GM21360 (cell line): ENCODE results near the gene POMZP3.
"Not testable (repeated sequence)": the region's sequence is repeated elsewhere in the genome, so short reads cannot be mapped to it uniquely, and the experiment has no call there.

Experiments
- ATAC-seq: cut with Tn5 transposase; IDR thresholded peaks from one replicate; pipeline ENCODE4 v1.9.1; 2021; ENCODE audit warnings: mild to moderate bottlenecking, moderate library complexity; ENCODE audit not compliant: unreplicated experiment

Gene POMZP3

DNA sequence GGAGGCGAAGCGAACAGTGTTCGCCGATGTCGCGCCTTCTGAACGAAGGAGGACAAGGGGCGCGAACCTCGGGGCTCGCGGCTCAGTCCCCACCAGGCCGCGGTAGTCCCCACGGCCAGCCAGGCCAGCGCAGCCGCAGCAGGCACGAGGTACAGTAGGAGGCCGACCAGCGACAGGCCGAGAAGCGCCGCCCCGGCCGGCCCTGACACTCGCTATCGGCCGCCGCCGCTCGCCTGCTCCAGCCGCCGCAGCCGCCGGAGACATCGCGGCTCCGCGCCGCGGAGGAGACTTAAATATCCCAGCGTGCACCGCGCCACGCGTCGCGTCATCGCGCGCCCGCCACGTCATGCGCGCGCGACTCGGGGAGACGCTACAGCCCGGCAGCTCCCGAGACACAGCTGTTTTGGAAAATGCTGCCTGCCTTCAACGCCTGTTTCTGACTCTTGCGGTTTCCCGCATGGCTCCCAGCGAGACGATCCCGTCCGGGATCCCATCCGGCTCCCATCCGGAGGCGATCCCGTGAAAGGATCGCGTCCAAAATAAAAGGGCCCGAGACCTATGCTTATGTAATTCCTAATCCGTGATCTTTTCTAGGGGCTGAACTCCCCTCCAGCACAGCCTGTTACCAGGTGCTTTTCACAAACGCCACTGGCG is at the start of gene POMZP3:
Gene POMZP3 (minus strand): TSS at position 291 of the 654 bp plus-strand sequence. CDS start 1,215 bp downstream, outside the sequence.
- peak; percentile 78 for ATAC-seq

DNA sequence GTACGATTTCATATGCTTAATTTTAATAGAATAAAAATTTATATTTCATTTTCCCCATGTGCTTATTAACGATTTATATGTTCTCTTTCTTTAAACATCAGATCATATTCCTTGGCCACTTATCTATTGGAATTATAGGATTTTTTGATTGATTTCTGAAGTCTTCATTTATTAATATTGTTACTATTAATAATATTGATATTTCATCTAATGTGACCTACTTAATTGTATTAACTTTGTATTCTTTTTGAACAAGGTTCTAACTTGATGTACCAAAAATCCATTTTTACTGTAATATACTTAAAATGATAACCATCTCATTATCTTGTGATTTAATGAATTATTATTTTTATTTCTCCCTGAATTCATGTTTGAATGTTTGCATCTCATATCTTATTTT is 48.7 kb upstream of the POMZP3 start:
- not testable (repeated sequence) for ATAC-seq

DNA sequence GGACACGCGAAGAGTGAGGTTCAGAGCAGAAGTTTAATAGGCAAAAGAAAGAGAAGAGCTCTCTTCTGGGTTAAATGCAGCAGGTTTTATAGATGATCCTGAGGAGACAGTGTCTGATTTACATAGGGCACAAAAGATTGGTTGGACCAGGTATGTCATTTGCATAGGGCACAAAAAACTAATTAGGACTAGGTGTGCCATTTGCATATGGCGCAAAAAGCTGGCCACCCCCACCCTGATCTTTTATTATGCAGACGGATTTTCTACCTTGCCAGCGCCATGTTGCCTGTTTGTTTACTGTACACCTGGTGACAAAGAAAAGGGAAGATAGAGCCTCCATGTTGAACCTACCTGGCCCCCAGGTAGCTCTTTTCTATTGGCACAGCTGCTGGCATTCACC is 46.3 kb upstream of the POMZP3 start:
- not testable (repeated sequence) for ATAC-seq

DNA sequence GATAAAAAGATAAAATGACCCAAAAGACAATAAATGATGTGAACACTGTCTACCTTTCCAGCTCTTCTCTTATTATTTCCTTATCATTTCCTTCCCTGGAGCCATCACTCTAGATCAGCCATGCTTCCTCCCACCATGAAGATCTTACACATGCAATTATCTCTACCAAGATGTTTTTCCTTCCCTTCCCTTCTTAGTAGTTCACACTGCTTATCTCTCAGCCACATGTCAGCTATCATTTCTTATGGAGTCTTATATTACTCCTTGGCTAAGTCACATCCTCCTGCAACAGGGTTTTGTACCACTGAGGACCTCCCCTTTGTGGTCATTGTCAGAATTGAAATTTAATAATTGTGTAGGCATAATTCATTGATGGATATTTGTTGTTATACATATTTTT is 32.1 kb upstream of the POMZP3 start:
- not testable (repeated sequence) for ATAC-seq

DNA sequence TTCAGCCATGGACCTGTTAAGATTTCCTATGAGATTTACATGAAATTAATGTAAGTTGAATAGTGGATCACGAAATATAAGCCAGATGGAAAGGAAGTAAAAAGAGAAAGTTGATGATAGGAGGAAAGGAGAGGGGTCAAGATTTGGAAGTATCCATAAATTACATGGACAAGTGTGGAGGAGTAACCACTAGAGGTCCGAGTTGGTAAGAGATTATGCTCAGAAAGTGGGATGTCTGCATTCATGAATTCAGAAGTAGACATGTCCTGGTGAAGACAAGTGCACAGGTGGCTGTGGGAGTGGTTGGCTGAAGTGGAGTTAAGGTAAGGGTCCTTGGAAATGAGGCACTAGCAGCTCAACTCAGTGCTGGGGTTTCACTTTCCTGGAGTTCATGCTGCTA is 29.3 kb upstream of the POMZP3 start:
- ATAC-seq: not testable (repeated sequence)

DNA sequence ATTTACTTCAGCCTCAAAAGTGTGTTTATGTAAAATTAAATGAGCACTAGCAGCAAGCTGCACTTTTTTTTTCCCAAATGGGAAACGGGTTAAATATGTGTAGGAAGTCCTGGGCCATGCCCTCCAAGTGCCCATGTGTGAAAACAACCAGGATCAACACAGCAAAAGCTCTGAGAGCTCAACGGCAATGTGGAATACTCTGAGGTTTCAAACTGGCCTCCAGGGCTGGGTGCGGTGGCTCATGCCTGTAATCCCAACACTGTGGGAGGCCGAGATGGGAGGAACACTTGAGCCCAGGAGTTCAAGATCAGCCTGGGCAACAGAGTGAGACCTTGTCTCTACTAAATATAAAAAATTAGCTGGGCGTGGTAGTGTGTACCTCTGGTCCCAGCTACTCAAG is 15.5 kb upstream of the POMZP3 start:
- not testable (repeated sequence) for ATAC-seq

DNA sequence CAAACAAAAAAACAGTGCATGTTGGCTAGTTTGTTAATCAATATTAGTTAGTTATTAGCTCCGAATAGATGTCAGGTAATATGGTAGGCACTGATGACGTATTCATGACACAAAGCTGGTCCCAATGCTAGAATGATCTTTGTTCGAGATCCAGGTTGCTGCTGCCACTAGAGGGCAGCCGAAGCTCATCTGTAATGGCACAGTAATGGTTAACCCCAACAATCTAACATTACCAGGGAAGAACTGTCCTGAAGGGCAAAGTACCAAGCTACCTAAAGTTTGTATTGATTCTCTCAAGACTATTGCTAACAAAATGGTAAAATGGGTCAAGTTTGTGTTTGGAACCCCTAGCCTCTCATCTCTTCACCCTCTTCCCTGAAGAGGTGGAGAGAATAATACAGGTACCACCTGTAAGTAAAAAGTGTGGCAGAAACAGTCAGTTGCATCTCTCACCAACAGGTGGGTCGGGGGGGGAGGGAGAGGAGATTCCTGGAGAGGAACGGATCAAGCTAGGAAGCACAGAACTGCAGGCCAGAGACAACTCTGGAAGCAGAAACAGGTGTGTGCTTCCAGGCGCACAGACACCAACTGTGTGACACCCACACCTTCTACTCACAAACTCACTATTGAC is 10.1 kb upstream of the POMZP3 start:
- peak; percentile 87 for ATAC-seq

DNA sequence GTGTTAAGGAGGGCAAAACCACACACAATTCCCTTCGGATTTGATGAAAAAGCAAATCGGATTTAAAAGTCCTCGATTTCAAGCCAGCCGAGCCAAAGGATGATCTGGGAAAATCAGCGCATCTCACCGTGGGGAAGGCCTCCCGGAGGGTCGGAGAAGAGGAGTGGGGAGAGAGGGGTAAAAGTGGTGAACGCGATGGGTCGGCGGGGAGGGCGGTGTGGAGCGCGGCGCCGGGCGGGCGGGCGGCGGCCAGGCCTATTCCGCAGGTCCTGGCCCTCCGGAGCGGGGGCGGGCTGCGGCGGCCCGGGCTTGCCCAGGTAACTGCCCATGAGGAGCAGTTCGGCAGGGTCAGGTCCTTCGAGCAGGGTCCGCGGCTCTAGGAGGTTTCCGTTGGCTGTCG is 498 bp downstream of the POMZP3 start:
- ATAC-seq: peak; percentile 36

DNA sequence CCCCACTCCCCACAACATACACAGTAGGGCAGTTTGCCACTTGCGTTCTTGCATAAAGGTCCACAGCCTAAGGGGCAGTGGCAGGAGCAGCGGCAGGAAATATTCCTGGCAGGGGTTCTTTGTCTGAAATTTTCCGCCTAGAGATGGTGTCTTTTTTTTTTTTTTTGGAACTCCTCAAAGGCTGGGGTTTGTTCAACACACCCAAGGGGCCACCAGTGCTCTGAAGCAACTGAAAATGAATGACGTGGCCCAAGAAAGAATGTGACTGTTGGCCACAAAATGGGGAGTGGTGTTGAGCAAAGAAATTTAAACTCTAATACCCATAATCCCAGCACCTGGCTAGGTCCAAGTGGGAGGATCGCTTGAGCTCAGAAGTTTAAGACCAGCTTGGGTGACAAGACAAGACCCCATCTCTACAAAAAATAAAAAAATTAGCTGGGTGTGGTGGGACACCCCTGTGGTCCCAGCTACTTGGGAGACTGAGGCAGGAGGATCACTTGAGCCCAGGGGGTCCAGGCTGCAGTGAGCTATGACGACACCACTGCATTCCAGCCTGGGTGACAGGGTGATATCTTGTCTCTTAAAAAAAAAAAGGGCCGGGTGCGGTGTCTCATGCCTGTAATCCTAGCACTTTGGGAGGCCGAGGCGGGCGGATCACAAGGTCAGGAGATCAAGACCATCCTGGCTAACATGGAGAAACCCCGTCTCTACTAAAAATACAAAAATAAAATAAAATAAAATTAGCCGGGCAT is 7.5 kb downstream of the POMZP3 start:
- not testable (repeated sequence) for ATAC-seq

DNA sequence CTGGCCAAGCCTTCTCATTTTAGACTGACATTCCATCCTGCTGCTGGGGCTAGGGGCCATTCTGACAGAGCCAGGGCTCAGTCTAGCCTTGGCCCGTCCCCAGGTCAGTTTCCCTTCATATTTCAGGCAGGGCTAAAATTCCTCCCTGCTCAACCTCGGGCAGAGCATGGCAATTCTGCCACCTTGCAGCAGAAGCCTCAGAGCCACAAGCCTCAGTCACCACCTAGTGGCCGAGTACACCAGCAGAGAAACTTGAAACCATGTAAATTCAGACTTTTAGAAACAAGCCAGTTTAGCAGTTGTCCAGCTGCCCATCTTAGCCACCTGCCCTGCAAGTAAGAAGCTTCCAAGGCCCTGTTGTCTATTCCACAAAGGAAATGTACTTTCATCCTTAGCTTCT is 13.3 kb downstream of the POMZP3 start:
- not testable (repeated sequence) for ATAC-seq

DNA sequence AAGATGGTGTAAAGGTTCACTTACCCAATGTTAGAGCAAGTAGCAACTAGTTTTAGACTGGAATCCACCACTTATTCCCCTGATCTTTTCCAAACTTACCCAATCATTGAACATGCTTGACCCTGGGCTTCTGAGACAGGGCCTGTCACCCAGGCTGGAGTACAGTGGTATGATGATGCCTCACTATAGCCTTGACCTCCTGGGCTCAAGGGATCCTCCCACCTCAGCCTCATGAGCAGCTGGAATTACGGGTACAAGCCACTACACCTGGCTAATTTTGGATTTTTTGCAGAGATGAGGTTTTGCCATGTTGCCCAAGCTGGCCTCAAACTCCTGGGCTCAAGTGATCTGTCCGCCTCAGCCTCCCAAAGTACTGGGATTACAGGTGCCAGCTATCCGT is 14.8 kb downstream of the POMZP3 start:
- not testable (repeated sequence) for ATAC-seq

DNA sequence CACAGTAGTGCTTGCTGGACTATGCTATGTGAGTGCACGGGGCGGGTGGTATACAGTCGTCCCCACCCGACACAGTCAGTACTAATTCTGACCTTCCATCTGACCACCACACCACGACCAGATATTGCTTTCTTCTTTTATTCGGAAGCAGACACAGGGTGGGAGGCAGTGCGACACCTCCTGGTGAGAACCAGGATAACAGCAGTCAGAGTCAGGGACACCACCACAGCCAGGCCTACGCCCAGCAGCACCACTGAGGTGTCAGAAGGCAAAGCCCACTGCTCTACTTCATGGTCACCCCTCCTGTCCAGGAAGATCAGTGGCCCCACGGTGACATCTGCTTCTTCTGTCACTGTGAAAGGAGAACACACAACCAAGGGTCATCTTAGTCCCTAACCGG is 17.2 kb downstream of the POMZP3 start:
- ATAC-seq: not testable (repeated sequence)

DNA sequence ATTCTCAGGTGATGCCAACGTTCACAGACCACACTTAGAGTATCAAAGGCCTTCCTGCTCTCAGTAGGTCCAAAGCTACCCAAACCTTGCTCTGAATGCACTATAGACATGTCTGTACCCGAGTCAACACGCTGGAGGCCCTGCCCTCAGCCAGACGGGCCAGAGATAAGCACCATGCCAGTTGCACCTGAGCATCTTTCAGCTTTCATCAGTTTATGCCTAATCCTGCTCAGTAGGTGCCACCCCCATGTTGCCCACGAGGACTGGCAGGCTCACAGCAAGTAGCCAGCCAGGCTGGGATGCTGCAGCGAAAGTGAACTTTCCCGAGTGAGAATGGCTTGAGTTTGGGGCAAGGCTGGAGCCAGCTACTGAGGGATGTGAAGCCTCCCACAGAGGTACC is 18.6 kb downstream of the POMZP3 start:
- not testable (repeated sequence) for ATAC-seq

DNA sequence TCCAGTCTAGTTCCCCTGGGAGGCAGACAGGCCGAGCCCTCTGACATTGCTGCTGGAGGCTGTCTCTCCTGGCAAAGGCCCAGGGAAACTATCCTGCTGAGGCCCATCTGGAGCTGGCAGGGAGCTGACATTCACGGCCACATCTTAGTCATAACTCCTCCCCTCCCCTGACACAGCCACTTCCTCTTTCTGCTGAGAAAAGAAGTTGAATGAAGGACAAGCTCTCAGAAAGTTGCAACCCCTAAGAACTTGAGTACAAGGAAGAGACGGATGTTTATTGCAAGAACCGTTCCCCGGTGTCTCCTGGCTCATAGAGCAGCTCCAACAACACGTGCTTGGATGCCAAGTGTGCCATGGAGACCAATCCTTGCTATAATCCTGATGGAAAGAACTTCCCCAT is 21.1 kb downstream of the POMZP3 start:
- peak; percentile 94 for ATAC-seq

DNA sequence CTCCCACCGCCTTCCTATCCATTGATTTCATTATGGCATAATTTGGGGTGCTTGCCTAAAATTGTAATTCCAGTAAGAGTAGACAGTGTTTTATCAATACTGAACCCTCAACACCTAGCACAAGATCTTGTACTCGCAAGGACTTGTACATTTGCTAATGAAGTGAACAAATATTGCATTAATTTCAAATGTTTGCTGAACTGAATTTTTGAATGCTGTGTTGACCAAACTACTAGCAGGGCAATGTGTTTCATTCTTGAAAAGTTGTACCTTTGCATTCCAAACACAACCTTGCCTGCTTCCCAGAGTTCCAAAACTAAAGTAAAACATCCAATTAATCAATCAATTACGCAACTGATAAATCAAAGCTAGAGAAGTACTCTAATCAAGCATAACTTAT is 26.4 kb downstream of the POMZP3 start:
- not testable (repeated sequence) for ATAC-seq

DNA sequence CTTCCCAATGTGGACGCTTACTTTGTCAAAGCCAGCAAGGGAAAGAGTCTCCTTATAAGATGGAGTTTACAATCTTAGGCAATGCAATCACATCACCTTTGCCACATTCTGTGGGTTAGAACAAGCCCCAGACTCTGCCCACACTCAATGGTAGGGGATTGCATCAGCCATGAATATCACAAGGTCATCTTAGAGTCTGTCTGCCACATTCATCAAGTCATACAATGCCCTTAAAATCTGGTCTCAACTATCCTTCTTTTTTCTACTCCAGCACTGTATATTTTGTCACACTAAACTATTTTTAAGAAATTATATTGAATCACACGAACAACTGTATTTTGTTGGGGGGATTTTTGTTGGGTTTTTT is 27.0 kb downstream of the POMZP3 start:
- ATAC-seq: not testable (repeated sequence)

DNA sequence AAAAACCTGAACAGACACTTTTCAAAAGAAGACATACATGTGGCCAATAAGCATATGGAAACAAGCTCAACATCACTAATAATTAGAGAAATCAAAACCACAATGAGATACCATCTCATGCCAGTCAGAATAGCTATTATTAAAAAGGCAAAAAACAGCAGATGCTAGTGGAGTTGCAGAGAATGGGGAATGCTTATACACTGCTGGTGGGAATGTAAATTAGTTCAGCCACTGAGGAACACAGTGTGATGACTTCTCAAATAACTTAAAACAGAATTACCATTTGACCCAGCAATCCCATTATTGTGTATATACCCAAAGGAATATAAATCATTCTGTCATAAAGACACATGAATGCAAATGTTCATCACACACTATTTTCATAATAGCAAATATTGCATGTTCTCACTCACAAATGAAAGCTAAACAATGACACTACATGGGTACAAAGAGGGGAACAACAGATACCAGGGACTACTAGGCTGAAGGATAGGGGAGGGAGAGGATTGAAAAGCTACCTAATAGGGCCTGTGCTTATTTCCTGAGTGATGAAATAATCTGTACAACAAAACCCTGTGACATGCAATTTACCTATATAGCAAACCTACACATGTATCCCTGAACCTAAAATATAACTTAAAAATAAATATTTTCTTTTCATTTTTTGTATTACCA is 28.4 kb downstream of the POMZP3 start:
- not testable (repeated sequence) for ATAC-seq

DNA sequence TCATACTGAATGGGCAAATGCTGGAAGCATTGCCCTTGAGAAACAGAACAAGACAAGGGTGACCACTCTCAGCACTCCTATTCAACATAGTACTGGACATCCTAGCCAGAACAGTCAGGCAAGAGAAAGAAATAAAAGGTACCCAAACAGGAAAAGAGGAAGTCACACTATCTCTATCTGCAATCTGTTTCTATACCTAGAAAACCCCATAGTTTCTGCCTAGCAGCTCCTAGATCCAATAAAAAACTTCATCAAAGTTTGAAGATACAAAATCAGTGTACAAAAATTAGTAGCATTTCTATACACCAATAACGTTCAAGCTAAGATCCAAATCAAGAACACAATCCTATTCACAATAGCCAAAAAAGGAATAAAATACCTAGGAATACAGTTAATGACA is 29.8 kb downstream of the POMZP3 start:
- not testable (repeated sequence) for ATAC-seq

DNA sequence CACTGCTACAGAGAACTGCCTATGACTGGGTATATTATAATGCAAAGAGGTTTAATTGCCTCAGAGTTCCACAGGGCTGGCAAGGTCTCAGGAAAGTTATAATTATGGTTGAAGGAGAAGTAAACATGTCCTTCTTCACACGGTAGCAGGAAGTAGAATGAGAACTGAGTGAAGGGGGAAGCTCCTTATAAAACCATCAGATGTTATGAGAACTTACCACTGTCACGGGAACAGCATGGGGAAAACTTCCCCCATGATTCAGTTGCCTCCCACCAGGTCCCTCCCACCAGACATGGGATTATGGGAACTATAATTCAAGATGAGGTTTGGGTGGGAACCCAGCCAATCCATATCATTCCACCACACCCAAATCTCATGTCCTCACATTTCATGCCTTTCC is 34.4 kb downstream of the POMZP3 start:
- ATAC-seq: not testable (repeated sequence)

DNA sequence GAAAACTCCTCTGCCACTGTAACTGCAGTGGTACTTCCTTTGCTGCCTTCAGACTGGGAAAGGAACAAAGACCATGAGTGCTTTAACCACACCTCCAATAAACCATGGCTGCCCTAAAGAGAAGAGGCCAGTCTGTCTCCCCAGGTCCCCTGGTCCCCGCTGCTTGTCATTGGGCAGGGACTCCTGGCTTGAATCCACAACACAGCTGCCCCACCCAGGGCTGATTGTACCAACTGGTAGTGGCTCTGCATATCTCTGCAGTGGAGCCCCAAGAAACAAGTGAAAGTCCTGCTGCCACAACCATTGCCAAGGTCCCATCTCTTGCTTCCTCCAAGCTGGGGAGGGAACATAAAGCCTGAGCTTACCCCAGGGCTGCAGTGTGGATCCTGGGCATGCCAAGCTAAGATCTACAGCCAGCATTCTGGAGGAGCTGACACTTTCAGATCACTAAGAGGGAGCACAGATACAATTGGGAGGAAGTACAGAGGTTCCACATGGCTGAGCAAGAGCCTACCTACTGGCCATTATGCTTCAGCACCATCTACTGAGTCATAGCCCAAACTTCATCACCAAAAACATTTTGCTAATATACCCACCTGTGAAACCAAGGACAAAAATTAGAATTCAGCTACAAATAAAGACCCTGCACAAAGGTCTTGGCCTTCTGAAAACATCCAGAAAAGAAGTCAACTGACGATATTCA is 35.3 kb downstream of the POMZP3 start:
- ATAC-seq: peak; percentile 65

DNA sequence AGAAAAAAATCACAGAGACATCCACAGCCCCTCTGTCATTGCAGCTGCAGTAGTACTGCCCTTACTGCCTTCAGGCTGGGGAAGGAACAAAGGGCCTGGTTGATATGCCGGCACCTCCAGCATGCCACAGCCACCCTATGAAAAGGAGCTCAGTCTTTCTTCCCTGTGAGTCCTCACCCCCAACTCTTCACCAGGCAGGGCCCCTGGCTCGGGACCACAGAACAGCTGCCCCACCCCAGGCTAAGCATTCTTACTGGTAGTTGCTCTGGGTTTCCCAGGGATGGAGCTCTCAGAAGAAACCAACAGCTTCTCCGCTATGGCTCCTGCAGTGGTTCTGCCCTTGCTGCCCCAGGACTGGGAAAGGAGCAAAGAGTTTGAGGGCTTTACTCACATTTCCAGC is 36.0 kb downstream of the POMZP3 start:
- ATAC-seq: not testable (repeated sequence)
